Measurements from ENCODE around the gene PPP1R11. TPM values are rescaled to one million over a fixed set of nuclear protein-coding genes. Genes with fewer than 3 reads are reported as not detected.
A peak's percentile ranks its signal among the peaks of the same experiment; 100 is the strongest.
"Not testable (repeated sequence)": the region's sequence is repeated elsewhere in the genome, so short reads cannot be mapped to it uniquely, and the experiment has no call there.

PPP1R11 gene
- total RNA-seq, 4 donors from 2014 or later = 50.7 to 64.7 (median 60.2) TPM

- peaks cover 0 to 75% (median 7%) of the 10 kb centered on the region in 4 donors for H3K27me3 ChIP-seq
- TF ChIP-seq POLR2A (IDR thresholded peaks at IDR 0.05; ENCODE audit: low read depth) (no peak), EP300 (IDR thresholded peaks at IDR 0.05) (no peak), POLR2AphosphoS5 (IDR thresholded peaks at IDR 0.05) (no peak), CTCF (IDR thresholded peaks at IDR 0.05) (no peak)
- H3K36me3 ChIP-seq = no peaks in the 10 kb centered on the region
- 71% methylated on average over 1 of the region's 1 CpG for WGBS
- no peak for DNase-seq (ENCODE audit: extremely low spot score)
- no peaks in the 10 kb centered on the region for H3K4me1 ChIP-seq
- no peak overlapping the region for H3K27ac ChIP-seq (replicated peaks in 1 of 4)
- intact Hi-C loops (cut with DNase I) = no loop called here
- H3K4me3 ChIP-seq = no peak overlapping the region
- no peaks in the 10 kb centered on the region for H3K9me3 ChIP-seq
Observed at GRCh38 chr6:30113841-30114240, 46.8 kb downstream of the PPP1R11 start.

GRCh38 chr6:30116724-30117123 lies 49.7 kb downstream of the PPP1R11 start:
- no peak for TF ChIP-seq POLR2A (IDR thresholded peaks at IDR 0.05; ENCODE audit: low read depth)
- TF ChIP-seq CTCF (IDR thresholded peaks at IDR 0.05) = peak in 1 of 3 experiments; percentile 8
- DNase-seq (ENCODE audit: extremely low spot score) = no peak
- H3K27me3 ChIP-seq = peaks cover 0 to 49% (median 5%) of the 10 kb centered on the region in 4 donors
- no peaks in the 10 kb centered on the region for H3K4me1 ChIP-seq
- no peaks in the 10 kb centered on the region for H3K9me3 ChIP-seq
- intact Hi-C loops (cut with DNase I) = no loop called here
- no peak overlapping the region for H3K4me3 ChIP-seq
- WGBS = 75% methylated on average over 6 of the region's 6 CpGs
- no peaks in the 10 kb centered on the region for H3K36me3 ChIP-seq
- no peak overlapping the region for H3K27ac ChIP-seq (replicated peaks in 1 of 4)

GRCh38 chr6:30118691-30119090 lies 51.7 kb downstream of the PPP1R11 start:
- H3K4me3 ChIP-seq; DNase-seq (ENCODE audit: extremely low spot score); intact Hi-C loops (cut with DNase I); H3K27ac ChIP-seq (replicated peaks in 1 of 4); H3K4me1 ChIP-seq; H3K9me3 ChIP-seq; H3K36me3 ChIP-seq: not testable (repeated sequence)
- WGBS = 91% methylated on average over 5 of the region's 5 CpGs
- H3K27me3 ChIP-seq = peaks cover 0 to 36% (median 0%) of the 10 kb centered on the region in 4 donors

Small RNA genes lying within 50 kb of the gene (small RNA-seq; reads per million reads assigned to genes)
- gene RF02218 = 0 reads per million in 3 donors
- gene RF02219 = 0 reads per million in 3 donors
- gene RF02220 = 0 reads per million in 3 donors

Other genes with a start within 250 kb of the PPP1R11 start
- not detected for gene HLA-G, start 239.4 kb upstream of the PPP1R11 start, total RNA-seq
- 100 to 1,000 TPM; 243 to 610 (median 499) TPM for gene HLA-A, start 124.7 kb upstream of the PPP1R11 start, total RNA-seq
- gene POLR1H, start 5.9 kb upstream of the PPP1R11 start, total RNA-seq = 10 to 100 TPM; 12.9 to 21.0 (median 17.4) TPM
- under 1 TPM in 1 of 4 donors, not detected in 3; 0.11 TPM for gene RNF39, start 8.6 kb downstream of the PPP1R11 start, total RNA-seq
- gene TRIM31, start 45.9 kb downstream of the PPP1R11 start, total RNA-seq = 1 to 10 TPM in 1 of 4 donors, not detected in 3; 1.3 TPM
- gene TRIM40, start 68.9 kb downstream of the PPP1R11 start, total RNA-seq = not detected
- gene TRIM10, start 94.0 kb downstream of the PPP1R11 start, total RNA-seq = under 1 TPM in 3 of 4 donors, not detected in 1; 0.17 to 0.50 (median 0.42) TPM
- under 1 TPM in 1 of 4 donors, not detected in 3; 0.42 TPM for gene TRIM15, start 96.3 kb downstream of the PPP1R11 start, total RNA-seq
- gene TRIM26, start 146.2 kb downstream of the PPP1R11 start, total RNA-seq = 10 to 100 TPM; 33.6 to 58.8 (median 46.3) TPM

Data from esophagus muscularis mucosa (tissue), 4 donors.